Measurements from ENCODE around the gene GGT5.

DNA sequence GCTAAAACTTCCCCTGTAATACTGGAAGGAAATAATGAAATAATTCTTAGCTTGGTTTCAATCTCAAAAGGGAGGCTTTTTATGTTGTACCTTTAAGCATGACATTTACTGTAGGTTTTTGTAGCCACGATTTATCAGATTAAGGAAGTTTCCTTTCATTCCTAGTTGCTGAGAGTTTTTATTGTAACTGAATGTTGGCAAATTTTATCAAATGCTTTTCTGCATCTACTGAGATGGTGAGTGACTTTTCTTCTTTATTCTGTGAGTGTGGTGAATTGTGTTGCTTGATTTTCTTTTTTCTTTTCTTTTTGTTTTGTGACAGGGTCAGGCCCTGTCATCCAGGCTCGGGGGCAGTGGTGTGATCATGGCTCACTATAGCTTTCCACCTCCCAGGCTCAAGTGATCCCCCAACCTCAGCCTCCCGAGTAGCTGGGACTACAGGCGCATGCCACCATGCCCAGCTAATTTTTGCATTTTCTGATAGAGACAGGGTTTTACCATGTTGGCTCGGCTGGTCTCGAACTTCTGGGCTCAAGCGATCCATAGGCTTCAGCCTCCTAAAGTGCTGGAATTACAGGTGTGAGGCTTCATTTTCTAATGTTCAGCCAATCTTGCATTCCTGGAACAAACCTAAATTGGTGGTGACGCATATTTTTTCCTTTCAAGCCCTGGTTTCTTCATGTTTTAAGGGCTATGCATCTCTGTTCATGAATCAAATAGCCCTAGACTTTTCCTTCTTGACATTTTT, 37.4 kb downstream of the GGT5 start:
- TF ChIP-seq EP300 (IDR thresholded peaks at IDR 0.05) (no peak), POLR2A (IDR thresholded peaks at IDR 0.05) (no peak)
- TF ChIP-seq, protein P1, sequence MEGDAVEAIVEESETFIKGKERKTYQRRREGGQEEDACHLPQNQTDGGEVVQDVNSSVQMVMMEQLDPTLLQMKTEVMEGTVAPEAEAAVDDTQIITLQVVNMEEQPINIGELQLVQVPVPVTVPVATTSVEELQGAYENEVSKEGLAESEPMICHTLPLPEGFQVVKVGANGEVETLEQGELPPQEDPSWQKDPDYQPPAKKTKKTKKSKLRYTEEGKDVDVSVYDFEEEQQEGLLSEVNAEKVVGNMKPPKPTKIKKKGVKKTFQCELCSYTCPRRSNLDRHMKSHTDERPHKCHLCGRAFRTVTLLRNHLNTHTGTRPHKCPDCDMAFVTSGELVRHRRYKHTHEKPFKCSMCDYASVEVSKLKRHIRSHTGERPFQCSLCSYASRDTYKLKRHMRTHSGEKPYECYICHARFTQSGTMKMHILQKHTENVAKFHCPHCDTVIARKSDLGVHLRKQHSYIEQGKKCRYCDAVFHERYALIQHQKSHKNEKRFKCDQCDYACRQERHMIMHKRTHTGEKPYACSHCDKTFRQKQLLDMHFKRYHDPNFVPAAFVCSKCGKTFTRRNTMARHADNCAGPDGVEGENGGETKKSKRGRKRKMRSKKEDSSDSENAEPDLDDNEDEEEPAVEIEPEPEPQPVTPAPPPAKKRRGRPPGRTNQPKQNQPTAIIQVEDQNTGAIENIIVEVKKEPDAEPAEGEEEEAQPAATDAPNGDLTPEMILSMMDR (IDR thresholded peaks at IDR 0.05): no peak

Data from tibial nerve (tissue), 4 donors.